Glutamatergic neuron (in vitro differentiated cells): ENCODE results near the gene KLHL8. TPM values are rescaled to one million over a fixed set of nuclear protein-coding genes. Genes with fewer than 3 reads are reported as not detected.

Experiments used
- DNase-seq: peaks from one replicate; pipeline ENCODE4 v3.0.0; 2022
- H3K27ac Mint-ChIP-seq: one replicate; pipeline ENCODE4 v1.8.0; 2020; ENCODE audit warnings: mild to moderate bottlenecking, mixed read lengths, inconsistent platforms; ENCODE audit not compliant: unreplicated experiment
- H3K27me3 Mint-ChIP-seq: one replicate; pipeline ENCODE4 v1.8.0; 2020; ENCODE audit warnings: mild to moderate bottlenecking, moderate library complexity, mixed read lengths, inconsistent platforms; ENCODE audit not compliant: unreplicated experiment
- H3K36me3 Mint-ChIP-seq: one replicate; pipeline ENCODE4 v1.8.0; 2020; ENCODE audit warnings: mild to moderate bottlenecking, mixed read lengths, inconsistent platforms; ENCODE audit not compliant: unreplicated experiment
- H3K4me1 Mint-ChIP-seq: one replicate; pipeline ENCODE4 v1.8.0; 2020; ENCODE audit warnings: mild to moderate bottlenecking, low read depth, mixed read lengths, inconsistent platforms; ENCODE audit not compliant: unreplicated experiment
- H3K4me3 Mint-ChIP-seq: one replicate; pipeline ENCODE4 v1.8.0; 2020; ENCODE audit warnings: mild to moderate bottlenecking, mixed read lengths, inconsistent platforms; ENCODE audit not compliant: unreplicated experiment
- H3K9me3 Mint-ChIP-seq: one replicate; pipeline ENCODE4 v1.8.0; 2020; ENCODE audit warnings: mild to moderate bottlenecking, moderate library complexity, mixed read lengths, inconsistent platforms; ENCODE audit not compliant: unreplicated experiment
- CTCF ChIP-seq: fragments of 200-600 bp; sonication (generic); IDR thresholded peaks from one replicate; pipeline ENCODE4 v1.5.0; 2021; ENCODE audit not compliant: partially characterized antibody, unreplicated experiment
- long read RNA-seq: library from polyadenylated mRNA; unstranded; transcript quantifications from one replicate; pipeline ENCODE4 v2.0.0, GENCODE V29; 2020; ENCODE audit not compliant: unreplicated experiment
- total RNA-seq: library from RNA; stranded (reverse); fragmentation: NEBNext Ultra II Directional; extraction: Animal tissue kit (Norgen Biotek cat#: 25700); gene quantifications from one replicate; pipeline ENCODE4 v1.2.1, GENCODE V29; 2021; ENCODE audit not compliant: unreplicated experiment

KLHL8 gene
- 16.6 TPM for total RNA-seq
- long read RNA-seq, full-length matches to known transcripts: 3 of 5 reads
- long read RNA-seq, partial matches to known transcripts: 0 of 5 reads
- long read RNA-seq, other reads (novel, unspliced or antisense): 2 of 5 reads

DNA sequence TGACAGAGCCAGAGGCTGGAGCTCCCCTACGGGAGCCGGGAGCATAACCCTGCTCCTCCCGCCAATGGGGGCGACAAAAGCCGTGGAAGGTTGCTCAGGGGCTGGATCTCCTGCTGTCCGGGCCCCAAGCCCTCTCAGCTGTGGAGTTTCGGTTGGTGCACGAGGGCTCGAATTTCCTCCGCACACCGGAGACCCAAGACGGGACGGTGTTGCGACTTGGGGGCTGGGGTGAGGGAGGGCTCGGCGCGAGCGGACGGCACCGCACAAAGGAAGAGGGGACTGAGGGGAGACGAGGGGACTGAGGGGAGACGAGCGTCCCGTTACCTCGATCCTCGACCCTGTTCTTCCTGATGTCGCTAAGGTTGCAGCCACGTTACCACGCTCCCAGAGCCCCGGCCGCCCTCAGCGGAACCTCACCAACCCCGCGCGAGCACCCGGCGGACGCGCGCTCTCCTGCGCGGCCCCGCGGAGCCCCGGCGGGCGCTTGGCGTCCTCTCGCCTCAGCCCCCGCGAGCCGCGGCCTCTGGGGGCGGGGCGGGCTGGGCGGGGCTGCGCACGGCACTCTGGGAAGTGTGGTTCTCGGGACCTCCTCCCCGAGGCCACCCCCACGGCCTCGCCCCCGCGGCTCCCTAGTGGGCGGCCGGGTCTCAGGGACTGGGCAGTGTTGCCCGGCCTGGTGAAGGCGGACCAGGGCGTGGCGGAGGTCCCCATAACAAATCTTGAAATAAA lies at the start of gene KLHL8:
KLHL8 (minus strand) TSS at position 525 of the 729 bp plus-strand sequence. CDS start 25,079 bp downstream, outside the sequence.
- peak within 1 kb of the TSS; percentile 92 for H3K4me3 Mint-ChIP-seq
- peaks cover 9% of the 10 kb centered on the region for H3K9me3 Mint-ChIP-seq
- H3K27me3 Mint-ChIP-seq: peaks cover 2% of the 10 kb centered on the region
- DNase-seq: peak; percentile 91
- peaks cover 3% of the 10 kb centered on the region for H3K4me1 Mint-ChIP-seq
- no peaks in the 10 kb centered on the region for H3K36me3 Mint-ChIP-seq
- TF ChIP-seq CTCF: no peak
- peak within 1 kb of the TSS; percentile 89 for H3K27ac Mint-ChIP-seq

DNA sequence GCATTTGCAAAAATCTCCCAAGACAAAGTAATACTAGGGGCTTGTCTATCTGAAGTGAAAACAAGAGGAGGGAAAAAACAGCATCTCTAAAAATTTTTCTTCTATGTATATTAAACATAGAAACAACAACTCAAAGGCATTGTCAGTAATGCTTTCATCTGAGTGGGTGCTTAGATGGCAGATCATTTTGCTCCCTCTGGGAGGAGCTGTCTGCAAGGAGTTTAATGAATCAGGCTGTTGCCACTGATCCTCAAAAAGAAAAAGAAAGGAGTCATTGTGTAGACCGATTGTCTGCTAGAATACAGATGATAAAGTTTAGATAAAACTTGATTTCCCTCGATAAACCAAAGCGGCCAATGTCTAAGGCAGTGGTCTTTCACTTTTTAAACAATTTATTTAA lies 49.7 kb upstream of the KLHL8 start:
- no peak for TF ChIP-seq CTCF
- Mint-ChIP-seq H3K4me3 (no peak overlapping the region), H3K4me1 (peaks cover 1% of the 10 kb centered on the region), H3K27ac (no peak overlapping the region), H3K27me3 (peaks cover 1% of the 10 kb centered on the region), H3K36me3 (no peaks in the 10 kb centered on the region), H3K9me3 (no peaks in the 10 kb centered on the region)
- no peak for DNase-seq

DNA sequence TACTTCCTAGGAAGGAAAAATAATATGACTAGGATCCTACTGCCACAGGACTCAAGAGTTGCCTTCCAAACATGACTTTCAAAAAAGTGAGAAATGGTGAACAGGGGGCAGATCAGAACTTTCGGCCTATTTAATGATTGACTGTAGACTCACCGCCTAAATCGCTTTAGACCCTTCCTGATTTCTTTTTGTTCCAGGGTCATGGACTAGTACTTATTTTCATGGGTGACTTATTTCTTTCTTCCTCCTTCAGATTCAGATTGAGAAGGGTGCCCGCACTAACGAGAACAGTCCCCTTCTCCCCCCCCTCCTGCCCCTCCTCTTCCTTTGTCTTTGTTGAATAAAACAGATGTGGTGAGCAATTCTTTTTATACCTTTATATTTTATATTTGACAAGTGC lies 48.0 kb upstream of the KLHL8 start:
- Mint-ChIP-seq H3K36me3 (no peaks in the 10 kb centered on the region), H3K4me1 (peaks cover 1% of the 10 kb centered on the region), H3K27me3 (peaks cover 1% of the 10 kb centered on the region), H3K9me3 (no peaks in the 10 kb centered on the region), H3K27ac (no peak overlapping the region), H3K4me3 (no peak overlapping the region)
- no peak for DNase-seq
- TF ChIP-seq CTCF: no peak

DNA sequence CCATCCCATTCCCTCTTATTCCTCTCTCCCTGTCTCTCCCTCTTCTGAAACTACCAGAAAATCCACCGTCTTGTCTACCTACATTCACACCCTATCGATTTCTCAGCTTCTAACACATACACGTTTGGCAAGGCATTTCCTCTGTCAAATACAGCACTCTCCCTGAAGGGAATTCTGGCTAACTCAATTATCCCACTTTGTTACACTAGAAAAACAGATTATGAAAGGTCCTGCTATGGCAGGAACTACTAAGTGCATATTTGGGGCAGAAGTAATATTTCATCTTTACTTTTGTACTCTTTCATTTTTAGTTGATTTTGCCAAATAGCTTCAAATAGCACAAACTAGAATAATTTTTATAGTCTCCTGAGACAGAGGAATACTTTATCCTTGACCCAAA lies 46.6 kb upstream of the KLHL8 start:
- no peak overlapping the region for H3K4me3 Mint-ChIP-seq
- no peak for TF ChIP-seq CTCF
- no peaks in the 10 kb centered on the region for H3K36me3 Mint-ChIP-seq
- peaks cover 4% of the 10 kb centered on the region for H3K27me3 Mint-ChIP-seq
- H3K9me3 Mint-ChIP-seq: no peaks in the 10 kb centered on the region
- peaks cover 1% of the 10 kb centered on the region for H3K4me1 Mint-ChIP-seq
- no peak for DNase-seq
- no peak overlapping the region for H3K27ac Mint-ChIP-seq

- no peak for TF ChIP-seq CTCF
- Mint-ChIP-seq H3K36me3 (no peaks in the 10 kb centered on the region), H3K9me3 (peaks cover 4% of the 10 kb centered on the region), H3K27ac (no peak overlapping the region), H3K27me3 (peaks cover 4% of the 10 kb centered on the region), H3K4me1 (peaks cover 1% of the 10 kb centered on the region), H3K4me3 (no peak overlapping the region)
- DNase-seq: no peak
Observed at GRCh38 chr4:87262886-87263285, 42.5 kb upstream of the KLHL8 start.
